Measurements from ENCODE around the gene RUNX1.

- TF ChIP-seq, protein P1, sequence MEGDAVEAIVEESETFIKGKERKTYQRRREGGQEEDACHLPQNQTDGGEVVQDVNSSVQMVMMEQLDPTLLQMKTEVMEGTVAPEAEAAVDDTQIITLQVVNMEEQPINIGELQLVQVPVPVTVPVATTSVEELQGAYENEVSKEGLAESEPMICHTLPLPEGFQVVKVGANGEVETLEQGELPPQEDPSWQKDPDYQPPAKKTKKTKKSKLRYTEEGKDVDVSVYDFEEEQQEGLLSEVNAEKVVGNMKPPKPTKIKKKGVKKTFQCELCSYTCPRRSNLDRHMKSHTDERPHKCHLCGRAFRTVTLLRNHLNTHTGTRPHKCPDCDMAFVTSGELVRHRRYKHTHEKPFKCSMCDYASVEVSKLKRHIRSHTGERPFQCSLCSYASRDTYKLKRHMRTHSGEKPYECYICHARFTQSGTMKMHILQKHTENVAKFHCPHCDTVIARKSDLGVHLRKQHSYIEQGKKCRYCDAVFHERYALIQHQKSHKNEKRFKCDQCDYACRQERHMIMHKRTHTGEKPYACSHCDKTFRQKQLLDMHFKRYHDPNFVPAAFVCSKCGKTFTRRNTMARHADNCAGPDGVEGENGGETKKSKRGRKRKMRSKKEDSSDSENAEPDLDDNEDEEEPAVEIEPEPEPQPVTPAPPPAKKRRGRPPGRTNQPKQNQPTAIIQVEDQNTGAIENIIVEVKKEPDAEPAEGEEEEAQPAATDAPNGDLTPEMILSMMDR (IDR thresholded peaks at IDR 0.05; ENCODE audit: extremely low read depth in 1 of 2, insufficient read depth in 1 of 2, low read depth in 1 of 2, low read length in 2 of 2), result no peak
- TF ChIP-seq GATA2 (IDR thresholded peaks at IDR 0.05; ENCODE audit: insufficient read depth, insufficient read length, low read depth, low read length) (no peak), POLR2A (IDR thresholded peaks at IDR 0.05; ENCODE audit: low read depth, low read length) (no peak), POLR2AphosphoS5 (IDR thresholded peaks at IDR 0.05; ENCODE audit: insufficient read depth, low read depth, low read length) (no peak), EZH2 (IDR thresholded peaks at IDR 0.05; ENCODE audit: borderline replicate concordance, low read depth, low read length, severe bottlenecking) (no peak), MYC (IDR thresholded peaks at IDR 0.05; ENCODE audit: low read depth, low read length) (no peak)
- TF ChIP-seq, protein P2, sequence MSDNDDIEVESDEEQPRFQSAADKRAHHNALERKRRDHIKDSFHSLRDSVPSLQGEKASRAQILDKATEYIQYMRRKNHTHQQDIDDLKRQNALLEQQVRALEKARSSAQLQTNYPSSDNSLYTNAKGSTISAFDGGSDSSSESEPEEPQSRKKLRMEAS (IDR thresholded peaks at IDR 0.05; ENCODE audit: insufficient read depth, insufficient read length), result no peak
These were observed 280.8 kb downstream of the RUNX1 start for GRCh38 chr21:34768326-34768725.

Measured in endothelial cell of umbilical vein (primary cell).